ENCODE data around the gene PPP6R1.

PPP6R1 gene

DNA sequence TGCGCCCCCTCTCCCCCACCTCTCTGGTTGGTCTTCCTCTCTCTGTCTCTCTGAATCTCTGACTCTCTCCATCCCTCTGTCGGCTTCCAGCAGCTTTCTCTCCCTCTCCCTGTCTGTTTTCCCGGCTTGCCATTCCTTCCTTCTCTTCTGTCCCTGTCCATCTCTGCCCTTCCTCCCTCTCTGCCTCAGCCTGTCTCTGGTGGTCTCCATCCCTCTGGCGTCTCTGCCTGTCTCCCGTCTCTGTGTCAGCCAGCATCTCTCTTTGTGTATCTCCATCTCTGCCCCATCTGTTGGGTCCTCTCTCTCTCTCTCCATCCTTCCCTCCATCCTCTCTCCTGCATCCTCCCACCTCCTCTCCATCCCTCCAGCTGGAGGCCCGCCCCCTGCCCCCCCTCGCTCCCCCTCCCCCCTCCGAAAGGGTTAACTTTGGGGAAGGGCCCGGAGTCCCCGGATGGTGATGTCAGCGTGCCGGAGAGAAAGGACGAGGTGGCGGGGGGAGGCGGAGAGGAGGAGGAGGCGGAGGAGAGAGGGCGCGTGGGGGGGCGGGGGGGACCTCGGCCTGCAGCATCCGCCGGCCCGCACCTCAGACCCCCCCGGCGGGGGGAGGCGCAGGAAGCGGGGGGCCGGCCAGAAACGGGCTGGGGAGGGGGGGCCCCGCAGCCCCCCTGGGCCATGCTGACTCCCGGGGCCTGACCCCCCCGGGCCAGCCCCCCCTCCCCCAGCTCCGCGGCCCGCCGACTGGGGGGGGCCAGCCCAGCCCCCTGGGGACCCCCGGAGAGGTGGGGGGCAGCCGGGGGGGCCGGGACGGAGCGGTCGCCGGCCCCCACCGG, 24.9 kb upstream of the PPP6R1 start, which contains the start of gene BRSK1:
BRSK1 (plus strand) TSS at position 450 of the 830 bp plus-strand sequence. CDS start 446 bp downstream, outside the sequence.
- peak; percentile 41 for DNase-seq (ENCODE audit: low spot score)

DNA sequence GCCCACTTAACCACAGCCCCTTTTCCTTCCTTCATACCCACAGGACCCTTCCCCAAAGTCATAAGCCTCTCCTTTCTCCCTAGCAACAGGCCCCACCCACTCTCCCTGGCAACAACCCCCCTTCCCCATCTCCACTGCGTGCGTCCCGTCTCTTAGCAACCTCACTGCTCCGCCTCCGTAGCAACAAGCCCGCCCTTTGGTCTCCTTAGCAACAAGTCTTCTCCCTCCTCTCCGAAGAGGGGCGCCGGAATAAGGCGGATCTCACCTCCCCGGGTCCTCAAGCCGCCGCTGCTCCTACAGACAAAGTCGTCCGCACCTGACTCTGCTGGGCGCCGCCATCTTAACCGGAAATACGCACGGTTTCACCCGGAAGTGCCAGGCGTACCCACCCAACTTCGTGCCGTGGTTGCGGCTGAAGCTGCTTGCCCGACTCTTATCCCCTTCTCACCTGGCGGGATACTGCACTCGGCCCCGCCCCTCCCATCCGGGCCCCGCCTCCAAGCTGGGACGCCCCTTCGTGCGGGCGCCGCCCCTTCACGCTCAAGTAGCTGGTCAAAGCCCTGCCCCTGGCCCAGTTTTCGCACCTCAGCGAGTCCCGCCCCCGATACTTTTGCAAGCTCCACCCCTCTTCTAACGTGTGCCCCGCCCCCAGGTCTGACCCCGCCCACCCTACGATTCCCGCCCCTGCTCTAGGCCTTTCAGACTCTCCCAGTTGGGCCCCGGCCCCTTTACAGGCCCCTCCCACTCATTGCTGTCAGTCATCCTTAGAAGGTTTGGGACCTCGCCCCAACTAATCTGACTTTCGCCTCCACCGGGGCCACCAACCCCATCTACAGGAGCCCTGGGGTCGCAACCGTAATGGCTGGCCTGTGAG, 21.2 kb upstream of the PPP6R1 start, which contains the start of gene HSPBP1:
HSPBP1 (minus strand) TSS at position 341 of the 874 bp plus-strand sequence. CDS start 502 bp downstream, outside the sequence.
- peak; percentile 95 for DNase-seq (ENCODE audit: low spot score)

GRCh38 chr19:55279340-55279739, 20.5 kb upstream of the PPP6R1 start:
- no peak for DNase-seq (ENCODE audit: low spot score)

GRCh38 chr19:55278391-55279135, 19.7 kb upstream of the PPP6R1 start:
- no peak for DNase-seq (ENCODE audit: low spot score)

DNA sequence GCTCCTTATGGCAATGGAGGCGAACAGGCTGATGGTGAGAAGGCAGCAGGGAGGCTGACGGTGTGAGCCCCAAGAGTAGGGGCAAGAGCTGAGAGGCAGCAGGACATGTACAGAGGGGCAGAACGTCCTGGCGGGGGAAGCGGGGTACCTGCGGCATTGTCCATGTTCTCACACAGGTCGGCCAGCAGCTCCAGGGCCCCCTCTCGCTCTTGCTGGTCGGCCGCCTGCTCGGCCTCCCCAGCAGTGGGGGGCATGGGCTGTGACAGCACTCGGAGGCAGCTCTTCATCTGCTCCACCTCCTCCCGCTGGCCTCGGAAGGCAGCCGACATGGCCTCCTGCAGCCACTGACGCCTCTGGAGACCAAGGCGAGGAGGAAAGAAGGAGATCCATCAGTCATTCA, 18.7 kb upstream of the PPP6R1 start:
- DNase-seq (ENCODE audit: low spot score) = no peak

DNA sequence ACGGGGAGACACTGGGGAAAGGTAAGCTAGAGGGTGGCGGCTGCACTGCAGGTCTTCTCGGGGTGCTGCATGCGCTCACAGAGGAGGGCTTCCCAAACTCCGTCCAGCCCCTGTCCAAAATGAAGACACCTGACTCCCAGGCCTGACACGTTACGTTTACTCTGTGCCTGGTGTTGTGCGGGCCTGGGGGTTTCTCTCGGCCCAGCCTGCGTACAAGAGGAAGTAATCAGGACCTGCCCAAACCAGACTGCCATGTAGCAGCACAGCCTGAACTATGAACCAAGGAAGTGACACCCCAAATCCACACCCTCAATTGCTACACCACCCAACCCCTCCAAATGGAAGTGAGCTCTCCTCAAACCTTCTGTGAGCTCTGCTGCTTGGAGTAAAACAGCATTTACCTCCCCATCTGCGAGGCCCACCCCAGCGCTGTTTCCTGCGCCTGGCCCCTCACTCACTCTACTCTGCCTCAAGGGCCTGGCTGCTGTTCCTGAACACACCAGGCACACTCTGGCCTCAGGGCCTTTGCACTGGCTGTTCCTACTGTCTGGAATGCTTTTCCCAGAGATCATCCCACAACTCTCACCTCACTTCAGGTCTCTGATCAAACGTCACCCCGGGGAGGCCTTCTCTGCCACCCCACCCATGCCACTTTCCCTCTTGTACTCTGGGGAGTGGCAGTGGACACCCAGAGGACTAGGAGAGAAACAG, 18.1 kb upstream of the PPP6R1 start:
- no peak for DNase-seq (ENCODE audit: low spot score)

DNA sequence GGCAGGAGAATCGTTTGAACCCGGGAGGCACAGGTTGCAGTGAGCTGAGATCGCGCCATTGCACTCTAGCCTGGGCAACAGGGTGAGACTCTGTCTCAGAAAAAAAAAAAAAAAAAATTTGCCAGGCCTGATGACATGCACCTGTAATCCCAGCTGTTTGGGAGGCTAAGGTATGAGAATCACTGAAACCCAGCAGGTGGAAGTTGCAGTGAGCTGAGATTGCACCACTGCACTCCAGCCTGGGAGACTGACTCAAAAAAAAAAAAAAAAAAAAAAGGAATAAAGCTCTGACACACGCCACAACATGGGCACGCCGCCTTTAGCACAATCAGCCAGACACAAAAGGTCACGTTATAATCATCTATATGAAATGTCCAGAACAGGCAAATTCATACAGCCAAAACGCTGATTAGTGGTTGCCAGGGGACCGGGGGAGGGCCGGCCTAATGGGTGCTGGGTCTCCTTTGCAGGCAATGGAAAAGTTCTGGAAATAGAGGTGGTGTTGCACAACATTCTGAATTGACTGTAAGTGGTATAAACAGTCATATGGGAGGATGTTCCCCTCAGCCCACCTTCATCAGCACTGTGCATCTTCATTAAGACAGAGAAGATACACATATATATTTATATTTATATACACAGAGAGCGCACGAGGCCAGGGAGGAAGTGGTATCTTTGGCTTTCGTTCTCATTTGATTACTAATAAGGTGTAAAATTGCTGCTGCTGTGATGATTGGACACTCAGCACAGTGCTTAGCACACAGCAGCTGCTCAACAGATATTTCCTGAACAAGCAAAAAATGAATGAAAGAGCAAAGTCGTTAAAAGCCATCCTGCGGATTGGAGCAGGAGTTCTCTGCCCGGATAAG, 17.3 kb upstream of the PPP6R1 start:
- peak; percentile 45 for DNase-seq (ENCODE audit: low spot score)

DNA sequence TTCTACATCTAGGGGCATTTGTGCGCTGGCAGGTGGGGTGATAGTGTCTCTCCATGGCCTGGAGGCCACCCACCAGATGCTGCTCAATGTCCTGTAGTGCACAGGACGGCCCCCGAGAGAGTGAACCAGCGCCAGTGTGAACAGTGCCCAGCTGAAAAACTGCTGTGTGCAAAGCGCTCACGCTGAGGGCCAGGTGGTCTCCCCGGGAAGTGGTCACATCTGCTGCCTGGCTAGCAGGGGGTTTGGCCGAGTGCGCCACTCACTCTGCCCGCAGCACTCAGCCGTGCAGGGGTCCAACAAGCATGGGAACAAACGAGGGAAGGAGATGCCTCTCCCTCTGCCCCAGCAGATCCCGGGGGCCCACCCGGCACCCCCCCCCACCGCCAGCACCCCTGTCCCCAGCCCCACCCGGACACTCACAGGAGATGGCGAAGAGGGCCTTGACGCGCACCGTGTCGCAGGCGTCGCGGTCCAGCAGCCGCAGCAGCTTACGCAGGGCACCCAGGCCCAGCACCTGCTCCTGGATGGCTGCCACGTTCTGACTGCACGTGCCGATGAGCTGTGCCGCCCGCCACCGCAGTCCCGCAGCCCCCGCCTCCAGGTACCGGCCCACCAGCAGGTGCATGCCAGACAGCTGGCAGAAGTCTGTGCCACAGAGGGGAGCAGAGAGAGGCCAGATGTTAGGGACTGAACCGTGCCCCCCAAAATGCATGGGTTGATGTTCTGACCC, 15.3 kb upstream of the PPP6R1 start:
- DNase-seq (ENCODE audit: low spot score) = no peak

DNA sequence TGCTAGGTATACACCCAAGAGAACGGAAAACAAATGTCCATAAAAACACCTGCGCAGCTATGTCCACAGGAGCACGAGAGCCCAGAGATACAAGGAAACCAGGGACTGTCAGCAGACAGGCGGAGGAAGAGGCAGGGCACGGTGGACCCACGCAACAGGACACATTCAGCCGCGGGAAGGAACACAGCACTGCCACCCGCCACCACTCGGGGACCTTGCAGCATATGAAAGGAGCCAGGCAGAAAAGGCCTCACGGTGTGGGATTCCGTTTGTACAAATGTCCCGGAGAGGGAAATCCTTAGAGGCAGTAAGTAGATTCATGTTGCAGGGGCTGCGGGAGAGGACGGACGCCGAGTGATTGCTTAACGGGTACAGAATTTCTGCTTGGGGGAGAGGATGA, 13.3 kb upstream of the PPP6R1 start:
- DNase-seq (ENCODE audit: low spot score) = no peak

GRCh38 chr19:55270172-55270942, 11.5 kb upstream of the PPP6R1 start:
- DNase-seq (ENCODE audit: low spot score) = no peak

DNA sequence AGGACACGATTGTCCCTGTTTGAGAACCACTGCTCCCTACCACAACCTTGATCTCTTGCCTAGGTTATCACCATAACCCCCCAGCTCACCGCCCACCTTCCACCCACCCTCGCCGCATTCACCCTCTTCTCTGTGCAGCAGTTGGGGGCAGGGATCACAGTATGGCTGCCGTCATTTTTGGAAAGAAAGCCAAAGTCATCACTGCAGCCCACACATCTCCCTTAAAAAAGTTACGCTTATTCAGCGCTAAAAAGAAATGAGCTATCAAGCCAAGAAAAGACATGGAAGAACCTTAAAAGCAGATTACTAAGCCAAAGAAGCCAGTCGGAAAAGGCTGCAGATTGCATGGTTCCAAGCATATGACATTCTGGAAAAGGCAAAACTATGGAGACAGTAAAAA, 10.5 kb upstream of the PPP6R1 start:
- DNase-seq (ENCODE audit: low spot score) = no peak

DNA sequence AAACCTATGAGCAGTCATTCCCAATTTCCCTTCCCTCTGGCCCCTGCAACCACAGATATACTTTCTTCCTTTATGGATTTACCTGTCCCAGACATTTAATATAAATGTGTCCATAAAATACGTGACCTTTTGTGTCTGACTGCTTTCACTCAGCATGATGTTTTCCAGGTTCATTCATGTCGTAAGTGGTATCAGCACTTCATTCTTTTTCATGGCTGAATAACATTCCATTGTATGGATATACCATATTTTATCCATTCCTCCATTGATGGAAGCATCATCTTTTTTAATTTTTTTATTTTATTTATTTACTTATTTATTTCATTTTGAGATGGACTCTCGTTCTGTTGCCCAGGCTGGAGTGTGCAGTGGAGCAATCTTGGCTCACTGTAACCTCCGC, 8.0 kb upstream of the PPP6R1 start:
- DNase-seq (ENCODE audit: low spot score) = no peak

DNA sequence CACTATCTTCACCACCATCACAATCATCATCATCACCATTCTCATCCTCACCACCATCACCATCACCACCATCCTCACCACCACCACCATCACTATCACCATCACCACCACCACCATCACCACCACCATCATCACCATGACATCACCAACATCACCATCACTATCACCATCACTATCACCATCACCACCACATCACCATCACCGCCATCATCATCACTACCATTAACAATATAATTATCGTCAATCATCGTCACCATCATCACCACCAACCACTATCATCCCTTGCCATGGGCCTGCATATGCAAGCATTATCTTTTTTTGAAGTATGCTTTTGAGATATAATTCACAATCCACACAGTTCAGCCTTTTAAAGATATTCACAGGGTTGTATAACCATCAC, 7.6 kb upstream of the PPP6R1 start:
- DNase-seq (ENCODE audit: low spot score) = no peak

DNA sequence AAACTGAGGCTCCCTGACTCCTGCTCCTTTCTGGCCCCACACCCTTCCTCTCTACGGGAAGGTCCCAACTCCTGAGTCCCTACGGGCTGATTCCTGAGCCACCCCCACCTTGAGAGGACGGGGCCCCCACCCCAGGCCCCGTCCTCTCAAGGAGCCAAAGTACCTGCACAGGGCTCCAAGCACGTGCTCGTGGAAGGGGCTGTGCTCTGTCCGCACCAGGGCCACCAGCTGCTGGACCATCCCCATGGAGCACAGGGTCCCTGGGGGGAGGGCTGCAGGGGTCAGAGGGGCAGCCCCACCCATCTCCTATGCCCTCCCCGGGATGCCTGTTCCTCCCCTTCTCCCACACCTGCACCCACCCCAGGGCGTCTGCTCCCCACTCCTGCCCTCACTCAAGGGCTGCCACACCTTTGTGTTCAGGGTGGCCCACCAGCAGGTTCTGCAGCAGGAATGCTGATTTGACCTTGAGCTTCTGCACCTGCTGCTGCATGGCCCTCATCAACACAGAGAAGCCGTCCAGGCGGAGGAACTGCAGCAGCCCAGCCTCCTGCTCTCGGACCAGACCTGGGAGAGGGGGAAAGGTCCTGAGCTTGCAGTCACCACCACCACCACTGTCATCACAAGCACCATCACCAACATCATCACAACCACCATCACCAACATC, 7.0 kb upstream of the PPP6R1 start:
- no peak for DNase-seq (ENCODE audit: low spot score)

GRCh38 chr19:55265173-55265572, 6.4 kb upstream of the PPP6R1 start:
- no peak for DNase-seq (ENCODE audit: low spot score)

DNA sequence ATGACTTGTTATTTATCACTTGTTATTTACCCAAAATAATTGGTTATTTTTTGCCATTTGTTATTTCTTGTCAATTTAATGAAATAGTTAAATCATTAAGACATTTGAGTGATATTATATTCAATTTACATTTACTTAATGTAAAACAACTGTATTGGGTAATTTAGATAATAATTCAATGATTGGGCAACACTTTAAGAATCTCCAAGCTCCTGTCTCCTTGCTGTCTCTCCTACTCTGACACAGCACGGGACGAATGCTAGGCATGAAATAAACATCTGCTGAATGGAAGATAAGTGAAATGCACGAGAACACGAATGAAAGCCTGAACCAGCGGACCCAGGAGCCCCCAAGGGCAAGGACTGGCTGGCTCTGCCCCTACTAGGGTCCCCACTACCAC, 5.7 kb upstream of the PPP6R1 start:
- DNase-seq (ENCODE audit: low spot score) = no peak

DNA sequence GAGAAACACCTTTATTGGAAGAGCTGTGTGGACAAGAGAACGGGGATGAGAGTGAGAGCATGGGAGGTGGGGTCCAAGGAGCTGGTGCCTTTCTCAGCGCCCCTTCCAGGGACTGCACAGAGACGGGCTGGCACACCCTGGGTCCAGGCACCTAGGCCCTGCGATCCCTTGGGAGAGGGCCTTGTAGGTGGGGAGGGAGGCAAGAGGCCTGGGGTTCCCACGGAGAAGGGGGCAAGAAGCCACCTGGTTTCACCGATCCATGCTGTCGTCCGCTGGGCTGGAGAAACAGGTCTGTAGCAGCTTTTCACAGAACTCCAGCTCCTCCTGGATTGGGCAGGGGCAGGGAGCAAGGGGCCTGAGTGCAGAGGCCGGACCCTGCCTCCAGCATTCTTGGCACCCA, 3.5 kb upstream of the PPP6R1 start:
- DNase-seq (ENCODE audit: low spot score) = no peak

DNA sequence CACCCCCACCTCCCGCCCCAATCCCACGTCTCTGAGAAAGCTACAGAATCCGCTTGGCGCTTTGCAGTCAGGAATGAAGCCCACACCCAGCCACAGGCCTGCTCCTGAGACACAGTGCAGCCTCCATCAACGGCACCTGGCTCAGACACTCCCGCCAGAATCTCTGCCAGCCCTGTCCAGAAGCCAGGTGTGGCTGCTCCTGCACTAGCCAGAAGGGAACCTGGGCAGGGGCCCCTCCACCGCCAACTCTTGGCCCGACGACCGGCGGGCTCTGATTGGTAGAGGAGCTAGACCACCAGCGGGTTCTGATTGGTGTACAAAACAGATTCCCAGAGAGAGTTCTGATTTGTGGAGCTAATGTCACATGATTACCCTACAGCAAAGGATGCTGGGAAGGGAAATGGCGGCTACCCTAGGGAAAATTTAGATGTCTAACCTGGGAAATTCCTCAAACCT, 2.9 kb upstream of the PPP6R1 start:
- no peak for DNase-seq (ENCODE audit: low spot score)

Measured in CD4-positive, alpha-beta T cell treated with Interleukin-2 at 100 ng/mL for 4 hours (primary cell).